ENCODE data around the gene COL15A1.

Gene COL15A1

GRCh38 chr9:99069075-99069474 lies 125.4 kb downstream of the COL15A1 start:
- no peak for DNase-seq (ENCODE audit: low read depth, low spot score)
- H3K27ac ChIP-seq: no peak overlapping the region

- no peak overlapping the region for H3K27ac ChIP-seq
- no peak for DNase-seq (ENCODE audit: low read depth, low spot score)
Measured at GRCh38 chr9:99069546-99069945, 125.8 kb downstream of the COL15A1 start.

GRCh38 chr9:99070681-99071080 lies 127.0 kb downstream of the COL15A1 start:
- H3K27ac ChIP-seq: no peak overlapping the region
- no peak for DNase-seq (ENCODE audit: low read depth, low spot score)

DNA sequence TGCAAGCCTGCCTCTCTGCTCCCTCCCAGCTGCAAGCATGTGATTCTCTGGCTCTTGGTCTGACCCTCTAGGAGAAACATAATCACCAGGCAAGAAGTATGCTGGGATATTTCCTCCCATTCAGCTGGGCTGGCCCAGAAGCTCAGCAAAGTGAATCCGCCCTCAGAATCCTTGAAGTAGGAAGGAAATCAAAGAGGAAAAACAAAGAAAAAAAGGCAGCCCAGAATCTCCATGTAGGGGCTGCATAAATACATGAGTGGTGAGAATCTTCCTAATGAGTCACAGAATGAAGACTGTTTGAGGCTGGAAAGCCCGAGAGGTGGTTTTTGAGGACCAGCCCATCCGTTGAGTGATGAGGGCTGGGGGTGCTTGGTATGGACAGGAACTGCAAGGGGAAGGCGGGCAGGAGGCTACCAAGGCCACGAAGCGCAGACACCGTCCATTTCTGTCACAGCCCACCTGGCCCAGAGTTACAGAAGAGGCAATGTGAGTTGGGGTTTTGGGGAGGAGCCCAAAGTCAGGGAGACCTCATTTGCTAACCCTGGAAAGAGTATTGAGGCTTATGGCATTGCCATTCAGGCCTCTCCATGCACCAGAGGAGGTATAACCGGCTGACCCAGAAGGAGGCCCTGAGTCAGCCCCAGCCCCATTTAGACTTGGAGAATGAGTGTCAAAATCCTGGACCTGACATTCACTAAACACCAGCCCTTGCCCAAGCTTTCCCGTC lies 127.8 kb downstream of the COL15A1 start:
- DNase-seq (ENCODE audit: low read depth, low spot score): no peak
- H3K27ac ChIP-seq: no peak overlapping the region

GRCh38 chr9:99072040-99072394 lies 128.3 kb downstream of the COL15A1 start:
- H3K27ac ChIP-seq: no peak overlapping the region
- DNase-seq (ENCODE audit: low read depth, low spot score): no peak

DNA sequence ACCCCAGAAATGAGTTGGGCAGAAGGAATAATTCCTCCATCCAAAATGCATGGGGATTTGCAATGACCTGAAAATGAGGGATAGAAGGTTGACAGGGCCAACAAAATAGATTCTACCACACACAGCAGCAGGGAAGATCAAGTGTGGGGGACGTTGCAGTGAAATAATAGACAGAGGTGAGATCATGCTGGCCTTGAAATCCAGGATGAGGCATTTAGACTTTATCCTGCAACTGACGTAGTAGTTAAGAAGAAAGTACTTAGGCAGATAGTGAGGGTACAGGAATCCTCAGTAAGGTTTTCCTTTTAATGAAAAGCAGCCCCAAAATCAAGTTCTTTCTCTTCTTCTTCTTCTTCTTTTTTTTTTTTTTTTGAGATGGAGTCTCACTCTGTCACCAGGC lies 129.6 kb downstream of the COL15A1 start:
- H3K27ac ChIP-seq: no peak overlapping the region
- DNase-seq (ENCODE audit: low read depth, low spot score): no peak

GRCh38 chr9:99073985-99074901 lies 130.5 kb downstream of the COL15A1 start:
- no peak for DNase-seq (ENCODE audit: low read depth, low spot score)
- no peak overlapping the region for H3K27ac ChIP-seq

DNA sequence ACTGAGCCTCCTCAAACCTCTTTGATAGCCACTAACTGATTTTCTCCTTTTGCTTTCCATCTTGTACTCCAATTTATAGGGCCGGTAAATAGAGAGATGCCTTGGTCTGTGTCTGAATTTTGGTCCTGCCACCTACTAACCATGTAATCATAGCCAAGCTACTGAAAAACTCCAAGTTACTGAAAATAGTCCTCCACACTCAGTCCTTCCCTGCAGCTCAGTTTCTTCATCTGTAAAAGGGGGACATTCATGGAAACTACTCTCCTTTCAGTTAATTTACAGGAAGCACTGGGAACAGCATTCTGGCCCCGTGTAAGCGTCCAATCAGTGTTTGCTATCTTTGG lies 131.2 kb downstream of the COL15A1 start:
- H3K27ac ChIP-seq: no peak overlapping the region
- DNase-seq (ENCODE audit: low read depth, low spot score): no peak

GRCh38 chr9:99075246-99075912 lies 131.7 kb downstream of the COL15A1 start:
- H3K27ac ChIP-seq: no peak overlapping the region
- no peak for DNase-seq (ENCODE audit: low read depth, low spot score)

DNA sequence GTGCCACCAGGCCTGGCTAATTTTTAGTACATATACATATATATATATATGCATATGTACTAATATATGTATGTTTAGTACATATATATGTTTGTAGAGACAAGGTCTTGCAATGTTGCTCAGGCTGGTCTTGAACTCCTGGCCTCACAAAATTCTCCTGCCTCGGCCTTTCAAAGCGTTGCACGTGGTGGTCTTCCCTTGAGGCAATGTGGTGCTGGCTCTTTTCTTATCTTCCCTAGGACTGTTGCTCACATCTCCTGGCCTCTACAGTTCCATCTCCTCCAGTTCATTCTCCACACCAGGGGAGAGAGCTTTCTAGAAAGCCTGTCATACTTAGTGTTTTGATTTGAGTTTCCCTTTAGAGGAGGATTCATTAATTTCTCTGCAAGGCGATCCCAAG lies 132.3 kb downstream of the COL15A1 start:
- no peak overlapping the region for H3K27ac ChIP-seq
- no peak for DNase-seq (ENCODE audit: low read depth, low spot score)

DNA sequence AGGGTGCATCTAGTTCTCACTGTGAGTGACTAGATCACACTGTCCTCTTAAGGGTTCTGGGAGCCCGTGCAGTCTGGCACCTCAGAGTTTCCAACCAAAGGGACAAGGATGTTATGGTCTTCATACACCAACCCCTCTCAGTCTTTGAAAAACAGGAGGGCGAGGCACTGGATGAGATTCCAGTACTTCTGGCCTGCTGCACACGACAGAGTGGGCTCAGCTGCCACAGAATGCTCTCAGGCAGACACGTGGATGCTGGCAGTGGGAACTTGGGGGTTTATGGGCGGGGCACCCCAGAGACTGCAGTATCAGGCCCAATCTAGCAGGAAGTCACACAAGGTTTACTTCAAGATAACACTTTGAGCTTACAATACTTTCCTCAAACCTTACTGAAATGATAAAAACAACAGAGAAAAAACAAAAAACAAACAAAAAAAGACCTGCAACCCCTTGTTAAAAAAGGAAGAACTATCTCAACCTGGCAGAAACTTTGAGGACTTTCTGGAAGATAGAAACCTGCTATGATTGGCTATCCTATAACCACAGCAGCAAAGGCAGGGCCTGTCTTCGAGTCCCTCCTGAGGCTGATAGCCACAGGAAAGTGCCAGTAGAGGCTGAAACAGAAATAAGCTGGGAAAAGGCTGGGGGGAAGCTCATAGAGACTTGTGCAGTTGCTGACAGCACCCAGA lies 132.9 kb downstream of the COL15A1 start:
- no peak overlapping the region for H3K27ac ChIP-seq
- no peak for DNase-seq (ENCODE audit: low read depth, low spot score)

DNA sequence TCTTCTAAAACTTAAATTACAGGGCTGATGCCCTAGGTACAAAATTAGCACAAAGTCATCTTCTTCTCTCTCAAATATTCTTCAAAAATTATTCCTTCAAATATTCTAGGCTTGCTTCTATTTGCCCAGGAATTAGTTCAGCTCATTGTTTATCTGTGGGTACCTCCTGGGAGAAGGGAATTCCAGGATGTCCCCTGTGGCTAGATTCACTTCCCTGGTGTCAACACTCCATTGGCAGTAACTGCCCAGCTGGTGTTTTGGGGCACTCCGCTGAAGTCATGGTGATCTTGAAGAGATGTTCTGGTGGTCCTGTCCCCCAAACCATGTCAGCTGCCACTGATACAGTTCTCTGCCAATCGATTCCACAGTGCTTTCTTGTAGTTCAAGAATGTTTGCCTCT lies 135.0 kb downstream of the COL15A1 start:
- no peak overlapping the region for H3K27ac ChIP-seq
- no peak for DNase-seq (ENCODE audit: low read depth, low spot score)

- DNase-seq (ENCODE audit: low read depth, low spot score): no peak
- H3K27ac ChIP-seq: no peak overlapping the region
Measured at GRCh38 chr9:99079542-99079941, 135.8 kb downstream of the COL15A1 start.

- DNase-seq (ENCODE audit: low read depth, low spot score): no peak
- no peak overlapping the region for H3K27ac ChIP-seq
Measured at GRCh38 chr9:99083051-99083450, 139.3 kb downstream of the COL15A1 start.

- no peak for DNase-seq (ENCODE audit: low read depth, low spot score)
- H3K27ac ChIP-seq: no peak overlapping the region
Measured at GRCh38 chr9:99085949-99086948, 142.5 kb downstream of the COL15A1 start.

GRCh38 chr9:99087462-99087861 lies 143.8 kb downstream of the COL15A1 start:
- no peak overlapping the region for H3K27ac ChIP-seq
- DNase-seq (ENCODE audit: low read depth, low spot score): no peak

DNA sequence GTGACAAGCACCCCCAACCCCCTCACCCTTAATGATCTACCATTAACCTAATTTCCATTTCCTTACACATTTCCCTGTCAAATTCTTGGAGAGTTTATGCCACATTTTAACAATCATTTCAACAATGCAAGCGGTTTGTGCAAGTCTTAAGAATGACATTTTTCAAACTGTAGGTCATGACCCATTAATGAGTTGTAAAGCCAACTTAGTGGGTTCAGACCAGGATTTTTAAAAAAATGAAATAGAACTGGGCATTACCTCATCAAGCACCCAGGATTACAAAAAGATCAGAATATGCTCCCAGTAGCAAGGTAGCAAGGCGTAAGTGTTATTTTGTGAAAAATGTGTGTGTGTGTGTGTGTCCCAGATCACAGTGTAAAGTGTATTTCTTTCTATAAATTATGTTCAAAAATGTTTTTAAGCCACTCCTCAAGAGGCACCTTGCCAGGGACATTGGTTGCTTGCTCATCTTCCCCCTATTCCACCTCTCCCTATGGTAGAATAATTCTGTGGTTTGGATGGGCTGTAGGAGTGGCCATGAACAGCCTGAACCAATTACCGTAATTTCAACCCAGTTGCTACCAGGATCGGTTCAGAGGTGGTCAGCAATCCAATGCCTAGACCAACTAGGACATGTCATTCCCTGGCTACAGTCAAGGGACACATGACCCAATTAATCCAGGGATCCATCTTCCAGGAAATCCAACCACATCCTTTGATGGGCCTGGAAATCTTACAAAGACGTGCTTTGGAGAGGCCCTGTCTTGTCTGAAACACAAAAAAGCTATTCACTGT lies 146.8 kb downstream of the COL15A1 start:
- no peak overlapping the region for H3K27ac ChIP-seq
- DNase-seq (ENCODE audit: low read depth, low spot score): no peak

GRCh38 chr9:99092643-99093491 lies 149.2 kb downstream of the COL15A1 start:
- H3K27ac ChIP-seq: no peak overlapping the region
- no peak for DNase-seq (ENCODE audit: low read depth, low spot score)

All from epithelial cell of prostate (primary cell).